ENCODE data around the gene CLEC20A.

CLEC20A gene

DNA sequence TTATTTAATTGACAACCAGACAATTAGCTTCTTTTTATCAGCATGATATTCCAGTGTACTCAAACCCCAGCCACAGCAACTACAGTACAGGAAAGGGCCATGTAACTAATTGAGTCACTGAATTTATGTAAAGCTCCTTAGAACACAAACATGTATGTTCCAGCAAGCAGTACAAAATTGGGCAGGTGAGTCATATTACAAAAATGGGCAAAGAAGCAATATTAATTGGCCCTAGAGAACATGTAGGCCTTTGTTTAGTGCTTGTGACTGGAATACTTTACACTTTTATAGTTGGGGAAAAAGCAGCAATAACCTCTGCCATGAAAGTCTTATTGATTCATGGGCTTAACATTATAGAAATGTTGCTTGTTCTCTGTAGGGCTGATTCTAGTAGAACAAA is 31.8 kb downstream of the CLEC20A start:
- DNase-seq, result no peak

DNA sequence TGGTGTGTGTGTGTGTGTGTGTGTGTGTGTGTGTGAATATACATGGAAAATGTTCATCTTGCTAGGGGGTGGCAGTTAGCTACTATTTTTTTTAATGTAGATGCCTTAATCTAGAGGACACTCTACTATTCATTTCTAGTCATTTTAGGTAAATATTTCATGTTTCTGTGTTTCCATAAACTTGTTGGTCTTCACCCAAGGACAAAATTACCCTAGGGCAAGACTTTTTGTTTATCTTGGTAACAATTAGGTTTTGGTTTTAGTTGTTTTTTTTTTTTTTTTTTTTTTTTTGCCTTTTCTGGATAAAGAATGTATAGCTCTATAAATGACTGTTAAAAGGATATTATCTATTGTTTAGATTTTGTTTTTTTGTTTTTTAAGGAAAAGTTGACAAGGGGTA is 32.2 kb downstream of the CLEC20A start:
- DNase-seq, result no peak

DNA sequence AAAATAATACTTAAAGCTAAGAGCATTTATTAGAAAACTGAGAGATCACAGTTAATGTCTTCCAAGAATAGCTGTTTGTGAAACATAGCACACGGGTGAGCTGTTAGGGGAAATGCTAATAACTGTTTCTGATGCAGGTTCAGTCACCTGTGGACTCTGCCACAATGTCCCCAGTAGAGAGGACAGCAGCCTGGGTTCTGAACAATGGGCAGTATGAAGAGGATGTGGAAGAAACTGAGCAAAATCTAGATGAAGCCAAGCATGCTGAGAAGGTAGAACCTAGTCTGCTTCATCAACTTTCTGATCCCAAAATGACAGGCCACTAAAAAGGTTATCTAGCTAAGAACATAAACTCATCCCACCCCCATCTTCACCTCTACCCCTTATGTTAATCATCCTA is 32.6 kb downstream of the CLEC20A start:
- no peak for DNase-seq

DNA sequence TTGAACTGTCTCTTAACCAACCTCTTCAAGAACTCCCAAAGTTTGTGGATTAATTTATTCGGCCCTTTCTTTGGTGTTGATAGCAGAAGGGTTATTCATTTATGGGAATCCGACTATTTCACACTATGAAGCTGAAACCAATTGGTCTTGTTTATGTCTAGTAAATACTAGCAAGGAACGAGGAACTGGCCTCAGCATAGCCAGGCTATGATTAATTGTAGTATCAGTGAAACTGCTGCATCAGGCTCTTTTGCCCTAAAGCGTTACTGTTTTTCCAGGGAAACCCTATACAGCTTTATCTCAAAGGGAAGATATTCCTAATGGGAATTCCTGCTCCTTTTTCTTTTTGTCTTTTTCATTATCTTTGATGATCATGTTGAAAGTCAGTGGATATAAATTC is 35.1 kb downstream of the CLEC20A start:
- no peak for DNase-seq

DNA sequence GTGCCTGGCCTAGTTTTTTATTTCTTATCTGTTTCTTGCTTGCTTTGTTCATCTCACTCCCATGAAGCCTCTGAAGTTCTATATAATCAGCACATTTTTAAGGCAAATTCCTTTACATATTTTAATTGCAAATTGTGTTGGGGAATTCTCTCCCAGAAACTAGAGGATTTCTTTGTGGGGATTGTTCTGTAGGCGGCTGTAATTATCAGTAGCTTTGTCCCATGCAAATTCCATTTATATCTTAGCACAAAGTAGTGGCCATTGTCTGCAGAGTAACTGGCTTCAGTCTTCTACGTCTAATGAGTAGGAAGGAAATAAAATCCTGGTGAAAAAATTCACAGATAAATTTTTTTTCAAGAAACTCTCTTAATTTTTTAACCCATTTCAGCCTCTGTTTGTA is 35.7 kb downstream of the CLEC20A start:
- DNase-seq, result no peak

DNA sequence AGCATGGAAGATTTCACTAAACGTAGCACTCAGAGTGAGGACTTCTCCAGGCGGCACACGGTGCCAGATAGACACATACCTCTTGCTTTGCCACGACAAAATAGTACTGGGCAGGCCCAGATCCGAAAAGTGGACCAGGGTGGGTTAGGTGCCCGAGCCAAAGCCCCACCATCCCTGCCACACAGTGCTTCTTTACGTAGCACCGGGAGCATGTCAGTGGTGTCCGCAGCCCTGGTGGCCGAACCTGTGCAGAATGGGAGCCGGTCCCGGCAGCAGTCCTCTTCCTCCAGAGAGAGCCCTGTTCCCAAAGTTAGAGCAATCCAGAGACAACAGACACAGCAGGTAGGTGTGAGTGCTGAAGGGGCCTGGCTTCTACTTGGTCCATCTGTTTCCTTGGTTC is 38.6 kb downstream of the CLEC20A start:
- DNase-seq, result no peak

DNA sequence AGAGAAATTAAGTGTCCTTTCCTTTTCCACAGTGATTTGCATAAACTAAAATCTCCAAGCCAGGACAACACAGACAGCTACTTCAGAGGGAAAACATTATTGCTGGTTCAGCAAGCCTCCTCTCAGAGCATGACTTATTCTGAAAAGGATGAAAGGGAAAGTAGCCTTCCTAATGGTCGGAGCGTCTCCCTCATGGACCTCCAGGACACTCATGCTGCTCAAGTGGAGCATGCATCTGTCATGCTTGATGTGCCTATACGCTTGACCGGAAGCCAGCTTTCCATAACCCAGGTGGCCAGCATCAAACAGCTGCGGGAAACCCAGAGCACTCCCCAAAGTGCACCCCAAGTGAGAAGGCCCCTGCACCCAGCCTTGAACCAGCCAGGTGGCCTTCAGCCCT is 39.1 kb downstream of the CLEC20A start:
- DNase-seq, result no peak

DNA sequence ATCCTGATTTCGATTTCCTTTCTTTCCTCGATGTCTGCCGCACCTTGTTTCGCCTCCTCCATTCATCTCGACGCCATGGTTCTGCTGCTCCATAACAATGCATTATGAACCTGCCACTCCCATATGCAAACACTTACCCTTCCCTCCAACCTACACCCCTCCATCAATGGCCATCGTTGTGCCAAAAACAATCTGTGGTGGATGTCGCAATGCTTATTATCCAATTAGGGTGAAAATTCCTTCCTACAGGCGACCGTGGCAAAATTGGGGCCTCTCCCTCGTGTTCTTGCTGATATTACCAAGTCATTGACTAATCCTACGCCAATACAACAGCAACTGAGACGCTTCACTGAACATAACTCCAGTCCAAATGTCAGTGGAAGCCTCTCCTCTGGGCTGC is 40.3 kb downstream of the CLEC20A start:
- DNase-seq, result no peak

DNA sequence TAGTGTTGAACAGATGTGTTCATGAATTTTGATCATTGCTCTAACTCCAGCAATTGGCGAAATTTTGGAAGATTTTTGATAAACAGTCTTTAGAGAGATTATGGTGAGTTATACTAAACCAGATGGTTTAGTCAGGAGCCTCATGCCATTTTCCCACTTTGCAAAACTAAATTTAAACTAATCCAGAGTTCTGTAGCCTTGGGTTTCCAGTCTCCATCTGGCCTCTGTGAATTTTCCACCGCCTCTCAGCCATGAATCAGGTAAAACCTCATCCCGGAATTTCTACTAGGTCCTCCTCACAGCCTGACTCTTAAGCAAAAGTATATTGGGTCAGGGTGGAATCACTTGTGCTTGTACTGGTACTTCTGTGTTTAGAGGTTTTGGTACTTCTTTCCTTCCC is 44.8 kb downstream of the CLEC20A start:
- DNase-seq, result no peak

DNA sequence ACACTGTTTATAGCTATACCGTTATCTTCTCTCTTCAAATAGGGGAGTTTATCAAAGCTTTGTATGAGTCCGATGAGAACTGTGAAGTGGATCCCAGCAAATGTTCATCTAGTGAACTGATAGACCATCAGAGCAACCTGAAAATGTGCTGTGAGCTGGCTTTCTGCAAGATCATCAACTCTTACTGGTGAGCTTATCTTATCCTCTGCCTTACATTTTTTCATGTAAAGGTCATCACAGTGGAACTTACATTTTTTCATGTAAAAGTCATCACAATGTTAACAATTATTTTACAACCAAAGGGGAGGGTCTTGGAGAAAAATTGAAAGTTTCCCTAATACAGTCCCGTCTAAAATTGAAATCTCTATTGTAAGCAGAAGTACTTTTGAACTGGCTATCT is 45.2 kb downstream of the CLEC20A start:
- no peak for DNase-seq

DNA sequence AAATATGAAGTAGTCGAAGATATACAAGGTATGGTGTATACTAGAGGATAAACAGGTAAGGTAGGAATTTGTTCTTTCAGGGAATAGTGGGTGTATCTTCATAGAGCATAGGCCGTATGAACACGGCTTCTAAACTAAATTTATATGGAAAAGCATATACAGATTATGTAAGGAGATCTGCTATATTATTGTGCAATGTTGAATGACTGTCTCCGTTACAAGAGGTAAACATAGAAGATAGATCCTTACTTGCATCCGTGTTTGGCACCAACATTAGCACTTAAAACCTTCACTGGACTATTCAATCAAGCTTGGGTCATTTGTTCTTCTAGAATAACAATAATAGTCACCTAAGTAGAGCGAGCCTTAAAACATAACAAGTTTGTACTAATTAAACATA is 45.9 kb downstream of the CLEC20A start:
- DNase-seq, result no peak

DNA sequence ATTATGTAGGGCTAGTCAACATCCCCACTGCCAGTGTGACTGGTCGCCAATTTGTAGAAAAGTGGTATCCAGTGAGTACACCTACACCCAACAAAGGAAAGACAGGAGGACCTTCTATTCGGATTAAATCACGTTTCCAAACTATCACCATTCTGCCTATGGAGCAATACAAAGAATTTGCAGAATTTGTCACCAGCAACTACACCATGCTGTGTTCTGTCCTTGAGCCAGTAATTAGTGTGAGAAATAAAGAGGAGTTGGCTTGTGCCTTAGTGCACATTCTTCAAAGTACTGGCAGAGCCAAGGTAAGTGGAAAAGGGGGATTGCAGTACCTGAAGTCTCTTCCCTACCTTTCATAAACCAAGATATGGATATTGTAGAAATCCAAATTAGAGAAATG is 53.8 kb downstream of the CLEC20A start:
- no peak for DNase-seq

DNA sequence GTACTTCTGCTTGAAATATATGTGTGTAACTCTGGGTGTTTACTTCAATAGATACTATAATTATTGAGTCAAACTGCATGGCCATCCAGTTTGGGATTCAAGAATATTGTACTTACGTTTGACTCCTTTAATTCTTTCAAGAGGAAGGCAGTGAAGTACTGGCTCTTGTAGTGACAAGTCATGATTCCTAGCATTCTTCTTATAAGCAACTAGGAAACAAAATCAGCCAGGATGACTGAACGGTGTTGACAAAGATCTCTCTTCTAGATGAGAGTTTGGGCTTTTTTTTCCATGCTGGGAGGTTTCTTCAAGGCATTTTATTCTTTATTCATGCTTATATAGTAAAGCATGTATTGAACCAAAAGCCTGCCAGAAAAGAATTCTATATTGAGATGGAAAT is 58.3 kb downstream of the CLEC20A start:
- no peak for DNase-seq

DNA sequence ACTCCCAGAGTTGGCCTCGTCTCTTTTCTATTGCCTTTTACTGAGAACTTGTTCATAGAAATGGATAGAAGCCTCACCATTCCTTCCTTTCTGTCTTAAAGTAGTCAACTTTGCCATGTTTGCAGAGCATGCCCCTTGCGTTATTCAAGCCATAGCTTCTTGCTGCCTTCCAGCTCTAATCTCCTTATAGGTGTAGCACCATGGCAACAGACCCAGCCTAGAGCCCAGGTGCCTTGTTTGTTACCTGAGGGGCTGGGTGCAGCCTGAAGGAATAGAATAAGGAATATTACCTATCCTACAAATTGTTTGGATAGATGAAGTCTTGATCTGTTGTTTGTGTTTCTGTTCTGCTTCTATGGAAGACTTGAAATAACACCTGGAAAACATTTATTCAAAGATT is 59.9 kb downstream of the CLEC20A start:
- no peak for DNase-seq

DNA sequence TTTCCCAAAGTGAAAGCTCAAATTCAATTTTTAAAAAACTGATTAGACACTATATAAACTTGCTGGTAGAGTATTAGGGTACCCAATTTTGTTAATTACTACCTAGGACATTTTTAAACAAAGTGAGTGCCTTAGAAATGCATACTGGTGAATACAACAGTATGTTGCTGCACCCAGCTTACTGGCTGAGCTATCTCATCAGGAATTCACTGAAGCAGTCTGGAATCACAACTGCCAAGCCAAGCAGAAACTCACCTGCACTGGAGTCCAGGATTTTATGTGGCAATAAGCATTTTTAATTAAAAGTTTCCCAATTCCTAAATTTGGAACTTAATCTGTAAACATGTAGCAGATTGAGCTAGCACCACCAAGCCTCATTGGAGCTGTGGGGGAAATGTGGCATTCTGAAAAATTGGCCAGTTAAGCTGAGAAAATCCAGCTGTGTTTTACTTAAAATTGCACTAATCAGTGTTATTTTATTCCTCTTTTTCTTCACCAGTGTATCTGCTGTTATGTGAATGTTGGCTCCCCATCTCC is 61.8 kb downstream of the CLEC20A start:
- no peak for DNase-seq

DNA sequence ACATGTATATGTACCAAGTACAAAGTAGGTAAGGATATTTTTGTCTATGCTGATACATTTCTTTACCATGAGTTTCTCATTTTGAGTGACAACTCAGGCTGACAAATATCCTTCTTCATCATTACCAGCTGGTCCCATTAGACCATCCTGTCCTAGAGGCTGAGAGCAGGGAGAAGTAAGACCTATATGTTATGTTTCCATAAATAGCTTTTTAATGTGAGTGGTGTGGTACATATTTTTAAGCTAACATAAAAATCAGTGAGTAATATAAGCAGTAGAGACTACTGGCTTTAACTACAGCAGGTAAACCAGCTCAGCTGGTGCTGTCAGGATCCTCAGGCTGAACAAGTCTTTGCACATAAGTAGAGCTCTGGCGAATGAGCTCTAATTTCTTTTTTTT is 62.4 kb downstream of the CLEC20A start:
- no peak for DNase-seq
